ENCODE results near the gene CTNNA3. TPM values are rescaled to one million over a fixed set of nuclear protein-coding genes. Genes with fewer than 3 reads are reported as not detected.

The CTNNA3 gene
- total RNA-seq, 1 donor = not detected

- H4K20me1 ChIP-seq (ENCODE audit: insufficient read depth, low read length) = no peaks in the 10 kb centered on the region
- TF ChIP-seq CTCF (IDR thresholded peaks at IDR 0.05; ENCODE audit: extremely low read depth, low read depth, low read length) = no peak
- H3K27me3 ChIP-seq (ENCODE audit: insufficient read depth, low read length) = no peaks in the 10 kb centered on the region
- H3K79me2 ChIP-seq (ENCODE audit: insufficient read depth, low read length) = no peaks in the 10 kb centered on the region
- no peak for DNase-seq (ENCODE audit: insufficient read length, low spot score, missing footprints)
- no peaks in the 10 kb centered on the region for H3K36me3 ChIP-seq (ENCODE audit: insufficient read depth, low read length)
- no peak overlapping the region for H3K27ac ChIP-seq (ENCODE audit: low read depth, low read length)
- no peak overlapping the region for H3K4me2 ChIP-seq (ENCODE audit: insufficient read depth, low read length)
- no peak overlapping the region for H3K4me3 ChIP-seq (ENCODE audit: insufficient read depth, low read length)
- no peak overlapping the region for H2AFZ ChIP-seq (ENCODE audit: low read length)
- no peaks in the 10 kb centered on the region for H3K9me3 ChIP-seq (ENCODE audit: low read depth, low read length)
- H3K4me1 ChIP-seq (ENCODE audit: insufficient read depth, low read length) = no peaks in the 10 kb centered on the region
Measured at GRCh38 chr10:66943590-66943989, 752.4 kb downstream of the CTNNA3 start.

- no peaks in the 10 kb centered on the region for H3K4me1 ChIP-seq (ENCODE audit: insufficient read depth, low read length)
Measured at GRCh38 chr10:66942407-66942806, 753.6 kb downstream of the CTNNA3 start.

GRCh38 chr10:66941491-66941890 is 754.5 kb downstream of the CTNNA3 start:
- Histone ChIP-seq H3K4me1 (ENCODE audit: insufficient read depth, low read length) (no peaks in the 10 kb centered on the region), H4K20me1 (ENCODE audit: insufficient read depth, low read length) (no peaks in the 10 kb centered on the region), H3K27me3 (ENCODE audit: insufficient read depth, low read length) (no peaks in the 10 kb centered on the region), H3K27ac (ENCODE audit: low read depth, low read length) (no peak overlapping the region), H3K9me3 (ENCODE audit: low read depth, low read length) (no peaks in the 10 kb centered on the region), H2AFZ (ENCODE audit: low read length) (no peak overlapping the region), H3K4me2 (ENCODE audit: insufficient read depth, low read length) (no peak overlapping the region), H3K79me2 (ENCODE audit: insufficient read depth, low read length) (no peaks in the 10 kb centered on the region), H3K36me3 (ENCODE audit: insufficient read depth, low read length) (no peaks in the 10 kb centered on the region), H3K4me3 (ENCODE audit: insufficient read depth, low read length) (no peak overlapping the region)
- DNase-seq (ENCODE audit: insufficient read length, low spot score, missing footprints) = no peak
- TF ChIP-seq CTCF (IDR thresholded peaks at IDR 0.05; ENCODE audit: extremely low read depth, low read depth, low read length) = no peak

More at GRCh38 chr10:66942407-66942806, 753.6 kb downstream of the CTNNA3 start:
- Histone ChIP-seq H3K4me3 (ENCODE audit: insufficient read depth, low read length) (no peak overlapping the region), H3K4me2 (ENCODE audit: insufficient read depth, low read length) (no peak overlapping the region), H3K79me2 (ENCODE audit: insufficient read depth, low read length) (no peaks in the 10 kb centered on the region), H4K20me1 (ENCODE audit: insufficient read depth, low read length) (no peaks in the 10 kb centered on the region), H3K27me3 (ENCODE audit: insufficient read depth, low read length) (no peaks in the 10 kb centered on the region), H2AFZ (ENCODE audit: low read length) (no peak overlapping the region), H3K27ac (ENCODE audit: low read depth, low read length) (no peak overlapping the region), H3K9me3 (ENCODE audit: low read depth, low read length) (no peaks in the 10 kb centered on the region), H3K36me3 (ENCODE audit: insufficient read depth, low read length) (no peaks in the 10 kb centered on the region)
- DNase-seq (ENCODE audit: insufficient read length, low spot score, missing footprints) = no peak
- no peak for TF ChIP-seq CTCF (IDR thresholded peaks at IDR 0.05; ENCODE audit: extremely low read depth, low read depth, low read length)

GRCh38 chr10:66940965-66941364 is 755.0 kb downstream of the CTNNA3 start:
- no peak overlapping the region for H3K4me2 ChIP-seq (ENCODE audit: insufficient read depth, low read length)
- no peak overlapping the region for H3K4me3 ChIP-seq (ENCODE audit: insufficient read depth, low read length)
- H3K36me3 ChIP-seq (ENCODE audit: insufficient read depth, low read length) = no peaks in the 10 kb centered on the region
- no peak overlapping the region for H2AFZ ChIP-seq (ENCODE audit: low read length)
- no peaks in the 10 kb centered on the region for H3K9me3 ChIP-seq (ENCODE audit: low read depth, low read length)
- no peaks in the 10 kb centered on the region for H4K20me1 ChIP-seq (ENCODE audit: insufficient read depth, low read length)
- no peaks in the 10 kb centered on the region for H3K4me1 ChIP-seq (ENCODE audit: insufficient read depth, low read length)
- no peak for DNase-seq (ENCODE audit: insufficient read length, low spot score, missing footprints)
- H3K79me2 ChIP-seq (ENCODE audit: insufficient read depth, low read length) = no peaks in the 10 kb centered on the region
- TF ChIP-seq CTCF (IDR thresholded peaks at IDR 0.05; ENCODE audit: extremely low read depth, low read depth, low read length) = no peak
- H3K27me3 ChIP-seq (ENCODE audit: insufficient read depth, low read length) = no peaks in the 10 kb centered on the region
- no peak overlapping the region for H3K27ac ChIP-seq (ENCODE audit: low read depth, low read length)

Measured in osteoblast (primary cell).